ENCODE data around the gene TNFRSF17. TPM values are rescaled to one million over a fixed set of nuclear protein-coding genes. Genes with fewer than 3 reads are reported as not detected.
A peak's percentile ranks its signal among the peaks of the same experiment; 100 is the strongest.

The TNFRSF17 gene
- total RNA-seq, 1 donor from 2014 or later, result not detected

GRCh38 chr16:12000032-12000431 is 35.0 kb downstream of the TNFRSF17 start:
- no peak overlapping the region for H3K9ac ChIP-seq (ENCODE audit: low read depth in 1 of 3, low read length in 3 of 3)
- no peak overlapping the region for H3K27ac ChIP-seq (ENCODE audit: low read depth, low read length)
- no peaks in the 10 kb centered on the region for H3K9me3 ChIP-seq (ENCODE audit: control insufficient read depth in 3 of 3, low read length in 3 of 3)
- peaks cover 0 to 7% (median 5%) of the 10 kb centered on the region in 3 donors for H3K36me3 ChIP-seq (ENCODE audit: control insufficient read depth in 3 of 3, insufficient read depth in 3 of 3, low read length in 3 of 3)
- H3K4me3 ChIP-seq (ENCODE audit: low read length in 3 of 3), result no peak overlapping the region
- H3K4me1 ChIP-seq (ENCODE audit: control insufficient read depth in 3 of 3, insufficient read depth in 3 of 3, low read length in 3 of 3), result peaks cover 9 to 10% (median 9%) of the 10 kb centered on the region in 3 donors
- no peaks in the 10 kb centered on the region for H3K27me3 ChIP-seq (ENCODE audit: control insufficient read depth in 3 of 3, insufficient read depth in 3 of 3, low read length in 3 of 3)

- H3K27ac ChIP-seq (ENCODE audit: low read depth, low read length), result no peak overlapping the region
- no peaks in the 10 kb centered on the region for H3K9me3 ChIP-seq (ENCODE audit: control insufficient read depth in 3 of 3, low read length in 3 of 3)
These were observed 37.5 kb downstream of the TNFRSF17 start for GRCh38 chr16:12002447-12003006.

GRCh38 chr16:12006637-12007036 is 41.6 kb downstream of the TNFRSF17 start:
- Histone ChIP-seq H3K27ac (ENCODE audit: low read depth, low read length) (no peak overlapping the region), H3K9ac (ENCODE audit: low read depth in 1 of 3, low read length in 3 of 3) (no peak overlapping the region), H3K4me3 (ENCODE audit: low read length in 3 of 3) (no peak overlapping the region), H3K27me3 (ENCODE audit: control insufficient read depth in 3 of 3, insufficient read depth in 3 of 3, low read length in 3 of 3) (no peaks in the 10 kb centered on the region), H3K36me3 (ENCODE audit: control insufficient read depth in 3 of 3, insufficient read depth in 3 of 3, low read length in 3 of 3) (peaks cover 2 to 6% (median 2%) of the 10 kb centered on the region in 3 donors), H3K4me1 (ENCODE audit: control insufficient read depth in 3 of 3, insufficient read depth in 3 of 3, low read length in 3 of 3) (peaks cover 0 to 2% (median 0%) of the 10 kb centered on the region in 3 donors), H3K9me3 (ENCODE audit: control insufficient read depth in 3 of 3, low read length in 3 of 3) (no peaks in the 10 kb centered on the region)

More at GRCh38 chr16:12002447-12003006, 37.5 kb downstream of the TNFRSF17 start:
- no peak overlapping the region for H3K4me3 ChIP-seq (ENCODE audit: low read length in 3 of 3)
- no peak overlapping the region for H3K9ac ChIP-seq (ENCODE audit: low read depth in 1 of 3, low read length in 3 of 3)
- no peaks in the 10 kb centered on the region for H3K27me3 ChIP-seq (ENCODE audit: control insufficient read depth in 3 of 3, insufficient read depth in 3 of 3, low read length in 3 of 3)
- H3K4me1 ChIP-seq (ENCODE audit: control insufficient read depth in 3 of 3, insufficient read depth in 3 of 3, low read length in 3 of 3), result peaks cover 0 to 4% (median 0%) of the 10 kb centered on the region in 3 donors
- H3K36me3 ChIP-seq (ENCODE audit: control insufficient read depth in 3 of 3, insufficient read depth in 3 of 3, low read length in 3 of 3), result peaks cover 2 to 8% (median 5%) of the 10 kb centered on the region in 3 donors

GRCh38 chr16:12009462-12009861 is 44.5 kb downstream of the TNFRSF17 start:
- no peak overlapping the region for H3K4me3 ChIP-seq (ENCODE audit: low read length in 3 of 3)
- no peak overlapping the region for H3K9ac ChIP-seq (ENCODE audit: low read depth in 1 of 3, low read length in 3 of 3)
- H3K36me3 ChIP-seq (ENCODE audit: control insufficient read depth in 3 of 3, insufficient read depth in 3 of 3, low read length in 3 of 3), result peaks cover 0 to 2% (median 2%) of the 10 kb centered on the region in 3 donors
- no peaks in the 10 kb centered on the region for H3K27me3 ChIP-seq (ENCODE audit: control insufficient read depth in 3 of 3, insufficient read depth in 3 of 3, low read length in 3 of 3)
- H3K4me1 ChIP-seq (ENCODE audit: control insufficient read depth in 3 of 3, insufficient read depth in 3 of 3, low read length in 3 of 3), result peaks cover 0 to 4% (median 0%) of the 10 kb centered on the region in 3 donors
- H3K27ac ChIP-seq (ENCODE audit: low read depth, low read length), result peak overlapping the region; percentile 66
- no peaks in the 10 kb centered on the region for H3K9me3 ChIP-seq (ENCODE audit: control insufficient read depth in 3 of 3, low read length in 3 of 3)

- Histone ChIP-seq H3K36me3 (ENCODE audit: control insufficient read depth in 3 of 3, insufficient read depth in 3 of 3, low read length in 3 of 3) (peaks cover 0 to 2% (median 2%) of the 10 kb centered on the region in 3 donors), H3K27ac (ENCODE audit: low read depth, low read length) (peak overlapping the region; percentile 66), H3K27me3 (ENCODE audit: control insufficient read depth in 3 of 3, insufficient read depth in 3 of 3, low read length in 3 of 3) (no peaks in the 10 kb centered on the region), H3K9ac (ENCODE audit: low read depth in 1 of 3, low read length in 3 of 3) (no peak overlapping the region), H3K4me3 (ENCODE audit: low read length in 3 of 3) (no peak overlapping the region), H3K9me3 (ENCODE audit: control insufficient read depth in 3 of 3, low read length in 3 of 3) (no peaks in the 10 kb centered on the region), H3K4me1 (ENCODE audit: control insufficient read depth in 3 of 3, insufficient read depth in 3 of 3, low read length in 3 of 3) (peaks cover 0 to 4% (median 0%) of the 10 kb centered on the region in 3 donors)
These were observed 44.9 kb downstream of the TNFRSF17 start for GRCh38 chr16:12009922-12010321.

DNA sequence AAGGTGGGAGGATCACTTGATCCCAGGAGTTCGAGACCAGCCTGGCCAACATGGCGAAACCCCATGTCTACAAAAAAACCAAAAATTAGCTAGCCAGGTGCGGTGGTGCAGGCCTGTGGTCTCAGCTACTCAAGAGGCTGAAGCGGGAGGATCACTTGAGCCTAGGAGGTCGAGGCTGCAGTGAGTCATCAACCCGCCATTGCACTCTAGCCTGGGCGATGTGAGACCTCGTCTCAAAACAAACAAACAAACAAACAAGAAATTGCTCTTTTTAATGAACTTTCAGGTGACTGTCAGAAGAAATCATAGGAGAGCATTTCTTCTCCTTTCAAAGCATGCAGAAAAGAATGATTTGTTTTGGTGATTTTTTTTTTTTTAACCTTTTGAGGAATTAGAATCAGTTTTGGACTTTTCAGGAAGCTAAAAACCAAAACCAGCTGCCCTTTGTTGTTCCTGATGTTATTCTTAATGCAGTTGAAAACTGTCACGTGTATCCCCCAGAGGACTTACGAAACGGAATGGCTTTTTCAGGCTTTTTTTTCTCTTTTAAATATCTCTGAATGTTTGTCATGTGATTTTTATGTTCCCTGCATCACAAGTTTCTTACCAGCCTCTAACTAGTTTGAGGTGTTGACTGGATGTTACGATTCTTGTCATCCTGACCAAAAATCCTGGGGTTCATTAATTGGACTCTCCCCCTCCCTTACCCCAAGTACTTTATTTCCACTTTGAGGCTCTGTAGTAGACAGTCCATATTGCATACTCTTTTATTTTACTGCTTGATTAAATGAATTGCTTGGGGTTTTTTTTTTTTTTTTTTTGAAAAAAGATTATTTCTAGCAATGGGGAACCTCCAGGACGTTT is 45.6 kb downstream of the TNFRSF17 start:
- peaks cover 0 to 4% (median 0%) of the 10 kb centered on the region in 3 donors for H3K4me1 ChIP-seq (ENCODE audit: control insufficient read depth in 3 of 3, insufficient read depth in 3 of 3, low read length in 3 of 3)
- peaks cover 0 to 2% (median 0%) of the 10 kb centered on the region in 3 donors for H3K36me3 ChIP-seq (ENCODE audit: control insufficient read depth in 3 of 3, insufficient read depth in 3 of 3, low read length in 3 of 3)
- no peak overlapping the region for H3K4me3 ChIP-seq (ENCODE audit: low read length in 3 of 3)
- H3K27ac ChIP-seq (ENCODE audit: low read depth, low read length), result peak overlapping the region; percentile 66
- peak overlapping the region in 1 of 3 donors; percentile 38 for H3K9ac ChIP-seq (ENCODE audit: low read depth in 1 of 3, low read length in 3 of 3)
- no peaks in the 10 kb centered on the region for H3K9me3 ChIP-seq (ENCODE audit: control insufficient read depth in 3 of 3, low read length in 3 of 3)
- no peaks in the 10 kb centered on the region for H3K27me3 ChIP-seq (ENCODE audit: control insufficient read depth in 3 of 3, insufficient read depth in 3 of 3, low read length in 3 of 3)

DNA sequence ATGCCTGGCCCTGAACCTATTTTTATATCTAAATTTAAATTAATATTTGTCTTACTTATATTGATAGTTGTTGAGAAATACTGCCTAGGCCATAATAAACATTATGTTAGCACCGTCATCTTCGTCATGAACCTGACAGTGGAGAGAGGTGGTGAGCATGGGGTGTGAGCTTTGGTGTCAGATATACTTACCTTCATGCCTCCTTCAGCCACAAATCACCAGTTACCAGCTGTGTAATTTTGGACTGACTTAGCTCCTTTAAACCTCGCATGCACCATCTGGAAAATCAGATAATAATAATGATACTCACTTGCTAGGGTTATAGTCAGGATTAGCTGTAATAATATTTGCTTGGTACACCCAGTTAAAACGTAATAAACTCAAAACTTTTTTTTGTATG is 46.6 kb downstream of the TNFRSF17 start:
- Histone ChIP-seq H3K9me3 (ENCODE audit: control insufficient read depth in 3 of 3, low read length in 3 of 3) (no peaks in the 10 kb centered on the region), H3K9ac (ENCODE audit: low read depth in 1 of 3, low read length in 3 of 3) (no peak overlapping the region), H3K27me3 (ENCODE audit: control insufficient read depth in 3 of 3, insufficient read depth in 3 of 3, low read length in 3 of 3) (no peaks in the 10 kb centered on the region), H3K36me3 (ENCODE audit: control insufficient read depth in 3 of 3, insufficient read depth in 3 of 3, low read length in 3 of 3) (peaks cover 0 to 2% (median 0%) of the 10 kb centered on the region in 3 donors), H3K4me1 (ENCODE audit: control insufficient read depth in 3 of 3, insufficient read depth in 3 of 3, low read length in 3 of 3) (peaks cover 0 to 4% (median 0%) of the 10 kb centered on the region in 3 donors), H3K27ac (ENCODE audit: low read depth, low read length) (no peak overlapping the region), H3K4me3 (ENCODE audit: low read length in 3 of 3) (no peak overlapping the region)

GRCh38 chr16:12016291-12016947 is 51.4 kb downstream of the TNFRSF17 start:
- H3K27ac ChIP-seq (ENCODE audit: low read depth, low read length), result no peak overlapping the region
- H3K9ac ChIP-seq (ENCODE audit: low read depth in 1 of 3, low read length in 3 of 3), result no peak overlapping the region
- no peak overlapping the region for H3K4me3 ChIP-seq (ENCODE audit: low read length in 3 of 3)
- peaks cover 0 to 4% (median 0%) of the 10 kb centered on the region in 3 donors for H3K4me1 ChIP-seq (ENCODE audit: control insufficient read depth in 3 of 3, insufficient read depth in 3 of 3, low read length in 3 of 3)
- no peaks in the 10 kb centered on the region for H3K9me3 ChIP-seq (ENCODE audit: control insufficient read depth in 3 of 3, low read length in 3 of 3)
- no peaks in the 10 kb centered on the region for H3K36me3 ChIP-seq (ENCODE audit: control insufficient read depth in 3 of 3, insufficient read depth in 3 of 3, low read length in 3 of 3)
- no peaks in the 10 kb centered on the region for H3K27me3 ChIP-seq (ENCODE audit: control insufficient read depth in 3 of 3, insufficient read depth in 3 of 3, low read length in 3 of 3)

GRCh38 chr16:12017558-12017957 is 52.5 kb downstream of the TNFRSF17 start:
- peaks cover 0 to 4% (median 0%) of the 10 kb centered on the region in 3 donors for H3K4me1 ChIP-seq (ENCODE audit: control insufficient read depth in 3 of 3, insufficient read depth in 3 of 3, low read length in 3 of 3)
- no peaks in the 10 kb centered on the region for H3K36me3 ChIP-seq (ENCODE audit: control insufficient read depth in 3 of 3, insufficient read depth in 3 of 3, low read length in 3 of 3)
- no peaks in the 10 kb centered on the region for H3K9me3 ChIP-seq (ENCODE audit: control insufficient read depth in 3 of 3, low read length in 3 of 3)
- H3K9ac ChIP-seq (ENCODE audit: low read depth in 1 of 3, low read length in 3 of 3), result no peak overlapping the region
- no peak overlapping the region for H3K4me3 ChIP-seq (ENCODE audit: low read length in 3 of 3)
- no peak overlapping the region for H3K27ac ChIP-seq (ENCODE audit: low read depth, low read length)
- H3K27me3 ChIP-seq (ENCODE audit: control insufficient read depth in 3 of 3, insufficient read depth in 3 of 3, low read length in 3 of 3), result no peaks in the 10 kb centered on the region
